ENCODE data around the gene DCUN1D5.
"Not testable (repeated sequence)": the region's sequence is repeated elsewhere in the genome, so short reads cannot be mapped to it uniquely, and the experiment has no call there.

- TF ChIP-seq RAD21 (IDR thresholded peaks at IDR 0.05); SP1 (IDR thresholded peaks at IDR 0.05); CTCF (IDR thresholded peaks at IDR 0.05; ENCODE audit: low read depth, low read length, missing input control); HNF4G (IDR thresholded peaks at IDR 0.05); FOXA1 (IDR thresholded peaks at IDR 0.05); REST (IDR thresholded peaks at IDR 0.05); ATF3 (IDR thresholded peaks at IDR 0.05); MAX (IDR thresholded peaks at IDR 0.05); GABPA (IDR thresholded peaks at IDR 0.05 in 1 of 2, conservative IDR thresholded peaks at IDR 0.05 in 1 of 2); HNF4A (conservative IDR thresholded peaks at IDR 0.05); TAF1 (conservative IDR thresholded peaks at IDR 0.05); ZBTB33 (IDR thresholded peaks at IDR 0.05): not testable (repeated sequence)
These were observed 63.5 kb downstream of the DCUN1D5 start for GRCh38 chr11:103028304-103029020.
